ENCODE measurements around the gene IFI27L1.

Gene IFI27L1

DNA sequence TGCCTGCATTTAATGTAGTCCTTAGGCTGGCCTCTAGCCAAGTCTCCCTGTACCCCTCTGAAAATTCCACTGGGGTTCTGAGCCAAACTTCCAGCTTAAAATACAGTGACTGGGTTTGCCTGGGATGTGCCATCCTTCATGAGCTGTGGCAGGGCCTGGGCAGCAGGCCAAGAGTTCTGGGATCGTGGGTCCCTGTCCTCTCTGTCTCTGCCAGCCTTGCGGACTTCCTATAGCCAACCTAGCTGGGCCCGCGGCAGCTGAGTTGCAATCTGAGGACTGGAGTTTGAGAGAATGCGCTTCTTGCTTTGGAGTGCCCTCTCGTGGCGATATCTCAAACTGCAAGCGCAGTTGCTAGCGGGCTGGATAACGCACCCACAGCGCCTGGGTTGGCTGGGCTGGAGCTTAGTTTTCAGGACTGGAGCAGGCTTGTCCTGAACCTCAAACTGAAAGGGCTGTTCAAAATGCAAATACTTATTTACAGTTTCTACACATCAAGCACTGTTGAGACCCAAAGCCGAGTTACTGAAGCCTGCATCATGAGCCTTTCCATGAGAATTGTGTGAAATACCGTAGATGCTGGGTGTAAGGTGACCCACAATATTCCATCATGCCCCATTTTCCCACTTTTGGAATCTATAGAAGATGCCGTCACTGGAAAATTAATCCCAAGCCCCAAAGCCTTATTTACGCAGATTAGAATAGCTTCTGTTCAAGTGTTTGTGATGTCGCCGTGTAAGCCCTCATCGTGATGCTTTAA, 55.6 kb downstream of the IFI27L1 start:
- no peak overlapping the region for H3K4me3 ChIP-seq (ENCODE audit: control insufficient read depth, low read depth, low read length)
- DNase-seq (ENCODE audit: low read depth): peak; percentile 80
- TF ChIP-seq, protein P1, sequence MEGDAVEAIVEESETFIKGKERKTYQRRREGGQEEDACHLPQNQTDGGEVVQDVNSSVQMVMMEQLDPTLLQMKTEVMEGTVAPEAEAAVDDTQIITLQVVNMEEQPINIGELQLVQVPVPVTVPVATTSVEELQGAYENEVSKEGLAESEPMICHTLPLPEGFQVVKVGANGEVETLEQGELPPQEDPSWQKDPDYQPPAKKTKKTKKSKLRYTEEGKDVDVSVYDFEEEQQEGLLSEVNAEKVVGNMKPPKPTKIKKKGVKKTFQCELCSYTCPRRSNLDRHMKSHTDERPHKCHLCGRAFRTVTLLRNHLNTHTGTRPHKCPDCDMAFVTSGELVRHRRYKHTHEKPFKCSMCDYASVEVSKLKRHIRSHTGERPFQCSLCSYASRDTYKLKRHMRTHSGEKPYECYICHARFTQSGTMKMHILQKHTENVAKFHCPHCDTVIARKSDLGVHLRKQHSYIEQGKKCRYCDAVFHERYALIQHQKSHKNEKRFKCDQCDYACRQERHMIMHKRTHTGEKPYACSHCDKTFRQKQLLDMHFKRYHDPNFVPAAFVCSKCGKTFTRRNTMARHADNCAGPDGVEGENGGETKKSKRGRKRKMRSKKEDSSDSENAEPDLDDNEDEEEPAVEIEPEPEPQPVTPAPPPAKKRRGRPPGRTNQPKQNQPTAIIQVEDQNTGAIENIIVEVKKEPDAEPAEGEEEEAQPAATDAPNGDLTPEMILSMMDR (conservative IDR thresholded peaks at IDR 0.05; ENCODE audit: control insufficient read depth, insufficient read depth, low read depth, low read length): peak; percentile 98

DNA sequence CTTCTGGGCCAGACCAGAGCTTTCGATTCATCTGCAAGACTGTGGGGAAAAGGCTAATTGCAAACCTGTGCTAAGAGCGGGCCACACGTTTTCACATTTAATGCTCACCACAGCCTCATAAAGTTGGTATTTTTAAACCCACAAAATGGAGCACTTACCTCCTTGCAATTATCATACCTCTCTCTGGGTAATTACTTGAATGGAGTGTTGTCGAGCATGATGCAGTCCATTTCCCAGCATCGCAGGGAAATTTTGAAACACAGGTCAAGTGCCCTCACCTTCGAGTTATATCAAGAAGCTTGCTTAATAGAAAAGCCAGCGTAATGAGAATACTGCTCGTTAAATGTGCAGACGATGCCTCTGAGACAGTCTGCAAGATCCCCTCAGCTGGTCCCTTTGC, 57.1 kb downstream of the IFI27L1 start:
- TF ChIP-seq, protein P1 (conservative IDR thresholded peaks at IDR 0.05; ENCODE audit: control insufficient read depth, insufficient read depth, low read depth, low read length): no peak
- no peak for DNase-seq (ENCODE audit: low read depth)
- H3K4me3 ChIP-seq (ENCODE audit: control insufficient read depth, low read depth, low read length): no peak overlapping the region

DNA sequence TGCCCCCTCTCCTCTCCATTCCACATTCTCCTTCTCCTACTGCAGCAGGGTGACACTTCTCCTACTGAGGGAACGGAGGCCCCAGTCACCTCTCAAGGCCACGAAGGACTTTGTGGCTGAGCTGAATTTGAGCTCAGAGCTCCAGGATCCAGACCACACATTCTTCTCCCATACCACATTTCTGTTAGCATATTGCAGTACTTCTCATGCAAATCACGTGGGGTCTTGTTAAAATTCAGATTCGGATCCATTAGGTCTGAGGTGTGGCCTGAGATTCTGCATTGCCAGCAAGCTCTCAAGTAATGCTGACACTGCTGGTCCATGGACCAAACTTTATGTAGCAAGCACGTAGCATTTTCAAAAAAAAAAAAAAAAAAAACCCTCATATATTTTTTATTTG, 57.9 kb downstream of the IFI27L1 start:
- TF ChIP-seq, protein P1 (conservative IDR thresholded peaks at IDR 0.05; ENCODE audit: control insufficient read depth, insufficient read depth, low read depth, low read length): no peak
- no peak for DNase-seq (ENCODE audit: low read depth)
- no peak overlapping the region for H3K4me3 ChIP-seq (ENCODE audit: control insufficient read depth, low read depth, low read length)

DNA sequence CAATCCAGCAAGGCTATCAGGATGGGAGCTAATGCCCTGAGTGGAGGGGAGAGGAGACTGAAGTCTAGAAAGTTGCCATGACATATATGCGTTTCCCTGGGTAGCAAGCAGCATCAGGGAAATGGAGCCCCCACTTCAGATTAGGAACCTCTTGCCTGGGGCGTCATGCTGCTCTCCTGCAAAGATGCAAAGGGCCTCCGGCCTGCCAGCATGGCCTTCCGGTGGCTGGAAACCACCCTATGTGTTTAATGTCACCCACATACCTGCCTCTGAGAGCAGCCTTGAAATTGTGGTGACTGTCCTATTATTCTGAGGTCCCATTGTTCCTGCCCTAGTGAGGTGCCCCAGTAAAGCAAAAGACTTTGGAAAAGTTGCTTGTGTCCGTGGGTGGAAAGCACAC, 58.3 kb downstream of the IFI27L1 start:
- TF ChIP-seq, protein P1 (conservative IDR thresholded peaks at IDR 0.05; ENCODE audit: control insufficient read depth, insufficient read depth, low read depth, low read length): no peak
- H3K4me3 ChIP-seq (ENCODE audit: control insufficient read depth, low read depth, low read length): no peak overlapping the region
- DNase-seq (ENCODE audit: low read depth): no peak

DNA sequence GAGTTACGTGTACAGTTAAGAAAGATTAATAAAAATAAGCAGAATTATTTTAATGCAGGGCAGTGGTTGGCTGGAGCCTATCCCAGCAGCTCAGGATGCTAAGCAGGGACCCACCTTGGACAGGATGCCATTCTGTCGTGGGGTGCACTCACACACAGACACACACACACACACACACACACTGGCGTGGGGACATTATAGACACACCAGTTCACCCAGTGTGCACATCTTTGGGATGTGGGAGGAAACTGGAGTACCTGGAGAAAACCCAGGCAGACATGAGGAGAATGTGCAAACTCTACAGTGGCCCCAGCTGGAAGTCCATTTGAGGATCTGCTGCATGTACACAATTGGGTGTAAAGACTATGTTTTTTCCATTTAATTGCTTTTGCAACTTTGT, 61.1 kb downstream of the IFI27L1 start:
- no peak for DNase-seq (ENCODE audit: low read depth)
- TF ChIP-seq, protein P1 (conservative IDR thresholded peaks at IDR 0.05; ENCODE audit: control insufficient read depth, insufficient read depth, low read depth, low read length): no peak
- H3K4me3 ChIP-seq (ENCODE audit: control insufficient read depth, low read depth, low read length): no peak overlapping the region

DNA sequence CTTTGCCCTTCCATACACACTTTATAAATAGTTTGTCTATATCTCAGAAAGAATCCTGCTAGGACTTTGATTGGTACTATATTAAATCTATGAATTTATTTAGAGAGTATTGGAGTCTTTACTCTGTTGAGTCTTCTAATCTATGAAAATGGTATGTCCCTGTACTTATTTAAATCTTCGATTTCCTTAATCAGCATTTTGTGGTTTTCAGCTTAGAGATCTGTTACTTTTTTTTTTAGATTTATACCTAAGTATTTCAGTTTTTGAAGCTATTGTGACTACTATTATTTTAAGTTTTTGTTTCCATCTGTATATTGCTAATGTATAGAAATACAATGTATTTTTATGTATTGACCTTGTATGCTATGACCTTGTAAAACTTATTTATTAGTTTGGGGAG, 61.7 kb downstream of the IFI27L1 start:
- no peak for DNase-seq (ENCODE audit: low read depth)
- H3K4me3 ChIP-seq (ENCODE audit: control insufficient read depth, low read depth, low read length): no peak overlapping the region
- TF ChIP-seq, protein P1 (conservative IDR thresholded peaks at IDR 0.05; ENCODE audit: control insufficient read depth, insufficient read depth, low read depth, low read length): no peak

Data from fibroblast of mammary gland (primary cell).